HepG2 (cell line): ENCODE data around the gene SUPT6H. TPM values are rescaled to one million over a fixed set of nuclear protein-coding genes. Genes with fewer than 3 reads are reported as not detected.

ENCODE experiments used
- ATAC-seq: fragments of 200-7000 bp; cut with Tn5 transposase; 3 replicates; pipeline ENCODE4 v1.9.1; 2020; ENCODE audit warnings: mild to moderate bottlenecking, moderate library complexity
- BruUV-seq: library from RNA; stranded (reverse); fragments of 400-500 nt; replicated peaks from 2 replicates; lab custom pipeline; 2021; lab: Mats Ljungman, UMichigan
- CTCF ChIA-PET: fragments of 300-600 bp; formaldehyde crosslinking; extraction: SDS; loops from one replicate; lab custom pipeline; 2021; ENCODE audit warnings: low total read pairs, inconsistent platforms, low intra/inter-chr PET ratio; lab: Yijun Ruan, JAX
- POLR2A ChIA-PET: fragments of 350-600 bp; sonication (Branson Sonifier 250); formaldehyde crosslinking; loops from one replicate; lab custom pipeline; 2020; ENCODE audit warnings: antibody characterized with exemption, inconsistent platforms; lab: Yijun Ruan, JAX
- DNase-seq: peaks from one replicate; pipeline ENCODE4 v3.0.0-alpha.2; 2015; ENCODE audit warnings: low spot score
- FAIRE-seq: peaks from 3 replicates; lab custom pipeline; 2011; peaks lifted over from hg19 to GRCh38; lab: Jason Lieb, UNC
- H2AFZ ChIP-seq: one replicate; pipeline ENCODE4 v1.6.1; 2011; ENCODE audit warnings: low read length, inconsistent platforms
- H3K27ac ChIP-seq: fragments of 300-600 bp; 3 replicates; pipeline ENCODE4 v1.8.0; 2011; ENCODE audit warnings: mixed run types, mild to moderate bottlenecking, mixed read lengths, low read length, inconsistent platforms; ENCODE audit not compliant: insufficient read depth; ENCODE audit errors: extremely low read length
- H3K27me3 ChIP-seq, 2 experiments: fragments of 200-600 bp in 1 of 2; 2 replicates in 1 of 2; 3 replicates in 1 of 2; pipeline versions ENCODE4 v1.6.0 to v1.8.0; 2011; ENCODE audit warnings: low read length in 2 of 2, mild to moderate bottlenecking in 2 of 2, moderate library complexity in 2 of 2, inconsistent platforms in 1 of 2; ENCODE audit not compliant: insufficient read depth in 2 of 2, control insufficient read depth in 1 of 2
- H3K36me3 ChIP-seq, 2 experiments: fragments of 200-600 bp in 1 of 2; replicated peaks in 1 of 2; 2 replicates in 1 of 2; 3 replicates in 1 of 2; pipeline versions ENCODE4 v1.5.1 to v1.8.0; 2011; ENCODE audit warnings: low read length in 2 of 2, inconsistent platforms in 1 of 2; ENCODE audit not compliant: insufficient read depth in 2 of 2, control insufficient read depth in 1 of 2
- H3K4me1 ChIP-seq: 2 replicates; pipeline ENCODE4 v1.5.1; 2012; ENCODE audit warnings: low read length, inconsistent platforms; ENCODE audit not compliant: insufficient read depth
- H3K4me2 ChIP-seq: 2 replicates; pipeline ENCODE4 v1.6.0; 2011; ENCODE audit warnings: low read depth, low read length, inconsistent platforms
- H3K4me3 ChIP-seq, 3 experiments: fragments of 200-600 bp in 1 of 3; sonication (generic), shearing (Covaris generic) in 1 of 3; replicated peaks in 1 of 3; 2 replicates each; pipeline ENCODE4 v1.5.1; 2011 to 2016; ENCODE audit warnings: low read length in 3 of 3, inconsistent platforms in 2 of 3, low read depth in 2 of 3, mild to moderate bottlenecking in 2 of 3, control low read depth in 1 of 3, mixed read lengths in 1 of 3; ENCODE audit not compliant: insufficient read depth in 1 of 3
- H3K79me2 ChIP-seq: one replicate; pipeline ENCODE4 v1.6.1; 2011; ENCODE audit warnings: low read length, inconsistent platforms; ENCODE audit not compliant: insufficient read depth
- H3K9ac ChIP-seq: 2 replicates; pipeline ENCODE4 v1.6.0; 2011; ENCODE audit warnings: mild to moderate bottlenecking, low read depth, low read length, inconsistent platforms; ENCODE audit not compliant: insufficient read depth
- H3K9me3 ChIP-seq: 2 replicates; pipeline ENCODE4 v1.5.1; 2012; ENCODE audit warnings: mild to moderate bottlenecking, low read length
- H4K20me1 ChIP-seq: 2 replicates; pipeline ENCODE4 v1.6.0; 2011; ENCODE audit warnings: inconsistent platforms, mild to moderate bottlenecking, low read length, moderate library complexity; ENCODE audit not compliant: insufficient read depth
- ATF7-NPFF ChIP-seq: sonication (generic); formaldehyde crosslinking; IDR thresholded peaks from 2 replicates; pipeline ENCODE4 v1.8.1; 2023; ENCODE audit warnings: mild to moderate bottlenecking, low read depth, missing genetic modification reagents, moderate library complexity
- ATRX ChIP-seq: sonication (generic); formaldehyde crosslinking; IDR thresholded peaks from 2 replicates; pipeline ENCODE4 v1.4.0; 2020; ENCODE audit warnings: missing genetic modification reagents, borderline replicate concordance
- CENPT ChIP-seq: sonication (generic); formaldehyde crosslinking; IDR thresholded peaks from 2 replicates; pipeline ENCODE4 v1.8.0; 2022; ENCODE audit warnings: low read depth, mild to moderate bottlenecking, moderate library complexity, missing genetic modification reagents
- EP300 ChIP-seq, 3 experiments: sonication (generic) in 1 of 3; formaldehyde crosslinking in 1 of 3; IDR thresholded peaks; 2 replicates each; pipeline versions ENCODE4 v1.5.1 to v1.6.1; 2011 to 2020; ENCODE audit warnings: low read depth in 2 of 3, low read length in 2 of 3, borderline replicate concordance in 1 of 3, improper control_type of control experiment in 1 of 3, mild to moderate bottlenecking in 1 of 3, missing genetic modification reagents in 1 of 3, moderate library complexity in 1 of 3
- KLF13 ChIP-seq: sonication (generic); formaldehyde crosslinking; IDR thresholded peaks from 2 replicates; pipeline ENCODE4 v1.4.0; 2020; ENCODE audit warnings: mild to moderate bottlenecking, missing genetic modification reagents
- PRDM10 ChIP-seq: sonication (generic); formaldehyde crosslinking; IDR thresholded peaks from 2 replicates; pipeline ENCODE4 v1.4.0; 2020; ENCODE audit warnings: low read depth, missing genetic modification reagents
- ZNF124 ChIP-seq: sonication (generic); formaldehyde crosslinking; IDR thresholded peaks from 2 replicates; pipeline ENCODE4 v1.4.0; 2020; ENCODE audit warnings: missing genetic modification reagents
- ZNF234 ChIP-seq: sonication (generic); formaldehyde crosslinking; conservative IDR thresholded peaks from 2 replicates; pipeline ENCODE4 v1.5.1; 2020; ENCODE audit warnings: mild to moderate bottlenecking, missing genetic modification reagents
- ZNF660 ChIP-seq: sonication (generic); formaldehyde crosslinking; IDR thresholded peaks from 2 replicates; pipeline ENCODE4 v1.5.1; 2020; ENCODE audit warnings: mild to moderate bottlenecking, low read depth, missing genetic modification reagents, borderline replicate concordance
- ZSCAN30 ChIP-seq: sonication (generic); formaldehyde crosslinking; IDR thresholded peaks from 2 replicates; pipeline ENCODE4 v1.5.0; 2020; ENCODE audit warnings: mild to moderate bottlenecking, missing genetic modification reagents
- WGBS: methylation state at CpG from one replicate; pipeline ENCODE4 v1.1.6; 2017; ENCODE audit warnings: low lambda C conversion rate; 5-methylcytosine and 5-hydroxymethylcytosine counted together
- in situ Hi-C: cut with HindIII; loops from 2 replicates; pipeline ENCODE4 v1.10.0; 2017; ENCODE audit warnings: low pct_unique_long_range_greater_than_20kb; ENCODE audit not compliant: extremely low pct_ligation_motif_present
- intact Hi-C: fragments of 100-400 bp; cut with micrococcal nuclease; formaldehyde crosslinking; loops from one replicate; pipeline ENCODE4 v1.10.0; 2022; ENCODE audit not compliant: unreplicated experiment
- polyA plus RNA-seq, 8 experiments: library from polyadenylated mRNA; depleted of rRNA in 3 of 8; stranded (reverse) in 7 of 8; unstranded in 1 of 8; fragments of >200 nt; fragmentation: Illumina TruSeq in 4 of 8; extraction: Trizol in 4 of 8; gene quantifications; 2 replicates each; pipeline versions ENCODE4 v1.2.1 to v1.2.3, GENCODE V29; 2011 to 2016; ENCODE audit warnings: low read depth in 4 of 8, missing spikeins in 1 of 8, mixed read lengths in 1 of 8; ENCODE audit not compliant: insufficient read depth in 1 of 8
- total RNA-seq, 5 experiments: library from RNA; depleted of rRNA; stranded (reverse); fragments of >200 nt; fragmentation: Illumina TruSeq; extraction: Trizol; gene quantifications; 2 replicates each; pipeline ENCODE4 v1.2.3, GENCODE V29; 2016; ENCODE audit warnings: low read depth in 1 of 5
- TF ChIP-seq, protein P1 (sequence below): sonication (generic); formaldehyde crosslinking; IDR thresholded peaks from 2 replicates; pipeline ENCODE4; 2020; ENCODE audit warnings: missing genetic modification reagents, mild to moderate bottlenecking, borderline replicate concordance

SUPT6H gene
- total and polyA plus RNA-seq, 2 of the 13 experiments (the other 11 are each of a cell fraction or from before 2014, with no cell fraction given): 32.7 to 39.9 TPM

GRCh38 chr17:28615260-28615940, 46.6 kb upstream of the SUPT6H start:
- H3K9ac ChIP-seq: no peak overlapping the region
- 96% methylated on average over 4 of the region's 4 CpGs for WGBS
- peaks cover 43 to 67% of the 10 kb centered on the region in 2 experiments for H3K36me3 ChIP-seq
- no peak for ATAC-seq
- POLR2A ChIA-PET: no interaction called here
- DNase-seq: no peak
- H3K4me3 ChIP-seq: no peak overlapping the region
- BruUV-seq: no TSS peak
- no peak overlapping the region for H3K27ac ChIP-seq
- H3K4me1 ChIP-seq: no peaks in the 10 kb centered on the region
- in situ Hi-C loops (no loop called here), intact Hi-C loops (no loop called here)
- no peak overlapping the region for H3K4me2 ChIP-seq
- H3K27me3 ChIP-seq: no peaks in the 10 kb centered on the region
- no peak overlapping the region for H2AFZ ChIP-seq
- no peak for FAIRE-seq
- no peaks in the 10 kb centered on the region for H3K9me3 ChIP-seq
- no peaks in the 10 kb centered on the region for H4K20me1 ChIP-seq
- CTCF ChIA-PET: interaction anchor here (0.9 kb wide), 1 partner anchor 67 kb away, joined by 3 read pairs; no protein-coding TSS in a partner anchor
- no peaks in the 10 kb centered on the region for H3K79me2 ChIP-seq
- TF ChIP-seq CENPT (CRISPR knock-in tag): no peak
- no peak for TF ChIP-seq ATF7-NPFF
- no peak for TF ChIP-seq ATRX (CRISPR knock-in tag)
- TF ChIP-seq ZSCAN30 (CRISPR knock-in tag): no peak
- TF ChIP-seq KLF13: no peak
- TF ChIP-seq PRDM10 (CRISPR knock-in tag): no peak
- TF ChIP-seq, protein P1, sequence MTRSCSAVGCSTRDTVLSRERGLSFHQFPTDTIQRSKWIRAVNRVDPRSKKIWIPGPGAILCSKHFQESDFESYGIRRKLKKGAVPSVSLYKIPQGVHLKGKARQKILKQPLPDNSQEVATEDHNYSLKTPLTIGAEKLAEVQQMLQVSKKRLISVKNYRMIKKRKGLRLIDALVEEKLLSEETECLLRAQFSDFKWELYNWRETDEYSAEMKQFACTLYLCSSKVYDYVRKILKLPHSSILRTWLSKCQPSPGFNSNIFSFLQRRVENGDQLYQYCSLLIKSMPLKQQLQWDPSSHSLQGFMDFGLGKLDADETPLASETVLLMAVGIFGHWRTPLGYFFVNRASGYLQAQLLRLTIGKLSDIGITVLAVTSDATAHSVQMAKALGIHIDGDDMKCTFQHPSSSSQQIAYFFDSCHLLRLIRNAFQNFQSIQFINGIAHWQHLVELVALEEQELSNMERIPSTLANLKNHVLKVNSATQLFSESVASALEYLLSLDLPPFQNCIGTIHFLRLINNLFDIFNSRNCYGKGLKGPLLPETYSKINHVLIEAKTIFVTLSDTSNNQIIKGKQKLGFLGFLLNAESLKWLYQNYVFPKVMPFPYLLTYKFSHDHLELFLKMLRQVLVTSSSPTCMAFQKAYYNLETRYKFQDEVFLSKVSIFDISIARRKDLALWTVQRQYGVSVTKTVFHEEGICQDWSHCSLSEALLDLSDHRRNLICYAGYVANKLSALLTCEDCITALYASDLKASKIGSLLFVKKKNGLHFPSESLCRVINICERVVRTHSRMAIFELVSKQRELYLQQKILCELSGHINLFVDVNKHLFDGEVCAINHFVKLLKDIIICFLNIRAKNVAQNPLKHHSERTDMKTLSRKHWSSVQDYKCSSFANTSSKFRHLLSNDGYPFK (CRISPR knock-in tag): no peak
- TF ChIP-seq EP300 (IDR thresholded peaks at IDR 0.05; ENCODE audit: low read depth in 2 of 2, low read length in 2 of 2): no peak
- TF ChIP-seq EP300 (CRISPR knock-in tag; IDR thresholded peaks at IDR 0.05; ENCODE audit: borderline replicate concordance): no peak
- no peak for TF ChIP-seq ZNF234 (CRISPR knock-in tag)
- TF ChIP-seq ZNF124 (CRISPR knock-in tag): no peak
- TF ChIP-seq ZNF660 (CRISPR knock-in tag): no peak
